ENCODE measurements around the gene ADAMTS19. TPM values are rescaled to one million over a fixed set of nuclear protein-coding genes. Genes with fewer than 3 reads are reported as not detected.

ADAMTS19 gene
- polyA plus RNA-seq, 3 donors: not detected

DNA sequence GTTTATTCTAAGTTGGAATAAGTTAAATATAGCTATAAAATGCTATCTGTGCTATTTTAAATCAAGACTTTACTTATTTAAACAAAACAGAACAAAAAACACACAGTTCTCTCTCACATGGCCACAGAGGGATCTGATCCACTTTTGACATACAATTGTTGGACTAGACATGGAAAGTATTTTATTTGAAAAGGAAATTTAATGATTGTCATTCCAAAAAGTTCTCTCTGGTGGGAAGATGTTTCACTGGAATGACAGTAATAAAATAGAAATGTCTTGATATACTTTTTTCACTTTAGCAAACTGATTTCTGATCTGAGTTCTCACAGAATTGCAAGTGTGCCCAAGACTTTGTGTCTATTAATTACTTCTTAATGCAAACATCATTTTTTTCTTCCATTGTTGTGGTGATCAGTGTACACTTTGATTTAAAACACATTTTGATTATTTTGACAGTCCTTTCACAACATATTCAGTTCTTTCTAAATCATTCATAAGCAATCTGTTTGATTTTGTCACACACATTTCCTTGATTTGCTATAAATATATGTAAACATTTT, 257.7 kb downstream of the ADAMTS19 start:
- Mint-ChIP-seq H3K27ac (no peak overlapping the region), H3K27me3 (ENCODE audit: low read depth in 3 of 3) (no peaks in the 10 kb centered on the region), H3K4me1 (no peaks in the 10 kb centered on the region), H3K36me3 (no peaks in the 10 kb centered on the region), H3K9me3 (peaks cover 0 to 8% (median 2%) of the 10 kb centered on the region in 7 donors), H3K4me3 (no peak overlapping the region)
- H3K9ac ChIP-seq (ENCODE audit: insufficient read depth, low read length, poor library complexity, severe bottlenecking): no peak overlapping the region
- H3K4me1 ChIP-seq (ENCODE audit: control insufficient read depth in 1 of 2, insufficient read depth in 2 of 2, low read length in 2 of 2): no peaks in the 10 kb centered on the region
- no peaks in the 10 kb centered on the region for H3K36me3 ChIP-seq (replicated peaks in 1 of 2; ENCODE audit: control insufficient read depth in 1 of 2, insufficient read depth in 2 of 2, low read length in 2 of 2)
- no peak overlapping the region for H2AFZ ChIP-seq (ENCODE audit: insufficient read depth, low read depth, low read length, poor library complexity, severe bottlenecking)
- H3K4me2 ChIP-seq (replicated peaks; ENCODE audit: extremely low read depth, low read length, poor library complexity, severe bottlenecking): no peak overlapping the region
- intact Hi-C loops (cut with micrococcal nuclease): no loop called here
- no peak for DNase-seq
- H3K79me2 ChIP-seq (ENCODE audit: insufficient read depth, low read length): no peaks in the 10 kb centered on the region
- TF ChIP-seq, protein P1, sequence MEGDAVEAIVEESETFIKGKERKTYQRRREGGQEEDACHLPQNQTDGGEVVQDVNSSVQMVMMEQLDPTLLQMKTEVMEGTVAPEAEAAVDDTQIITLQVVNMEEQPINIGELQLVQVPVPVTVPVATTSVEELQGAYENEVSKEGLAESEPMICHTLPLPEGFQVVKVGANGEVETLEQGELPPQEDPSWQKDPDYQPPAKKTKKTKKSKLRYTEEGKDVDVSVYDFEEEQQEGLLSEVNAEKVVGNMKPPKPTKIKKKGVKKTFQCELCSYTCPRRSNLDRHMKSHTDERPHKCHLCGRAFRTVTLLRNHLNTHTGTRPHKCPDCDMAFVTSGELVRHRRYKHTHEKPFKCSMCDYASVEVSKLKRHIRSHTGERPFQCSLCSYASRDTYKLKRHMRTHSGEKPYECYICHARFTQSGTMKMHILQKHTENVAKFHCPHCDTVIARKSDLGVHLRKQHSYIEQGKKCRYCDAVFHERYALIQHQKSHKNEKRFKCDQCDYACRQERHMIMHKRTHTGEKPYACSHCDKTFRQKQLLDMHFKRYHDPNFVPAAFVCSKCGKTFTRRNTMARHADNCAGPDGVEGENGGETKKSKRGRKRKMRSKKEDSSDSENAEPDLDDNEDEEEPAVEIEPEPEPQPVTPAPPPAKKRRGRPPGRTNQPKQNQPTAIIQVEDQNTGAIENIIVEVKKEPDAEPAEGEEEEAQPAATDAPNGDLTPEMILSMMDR (IDR thresholded peaks at IDR 0.05): no peak
- H3K4me3 ChIP-seq (replicated peaks in 1 of 3; ENCODE audit: low read depth in 2 of 3, low read length in 3 of 3): no peak overlapping the region
- no peaks in the 10 kb centered on the region for H3K27me3 ChIP-seq (ENCODE audit: control insufficient read depth in 2 of 2, insufficient read depth in 2 of 2, low read length in 2 of 2)
- H3K27ac ChIP-seq (ENCODE audit: low read depth in 1 of 2, low read length in 2 of 2): no peak overlapping the region
- H4K20me1 ChIP-seq (ENCODE audit: insufficient read depth, low read length): no peaks in the 10 kb centered on the region
- H3K9me3 ChIP-seq (replicated peaks in 1 of 2; ENCODE audit: control insufficient read depth in 1 of 2, insufficient read depth in 1 of 2, low read length in 2 of 2): no peaks in the 10 kb centered on the region

DNA sequence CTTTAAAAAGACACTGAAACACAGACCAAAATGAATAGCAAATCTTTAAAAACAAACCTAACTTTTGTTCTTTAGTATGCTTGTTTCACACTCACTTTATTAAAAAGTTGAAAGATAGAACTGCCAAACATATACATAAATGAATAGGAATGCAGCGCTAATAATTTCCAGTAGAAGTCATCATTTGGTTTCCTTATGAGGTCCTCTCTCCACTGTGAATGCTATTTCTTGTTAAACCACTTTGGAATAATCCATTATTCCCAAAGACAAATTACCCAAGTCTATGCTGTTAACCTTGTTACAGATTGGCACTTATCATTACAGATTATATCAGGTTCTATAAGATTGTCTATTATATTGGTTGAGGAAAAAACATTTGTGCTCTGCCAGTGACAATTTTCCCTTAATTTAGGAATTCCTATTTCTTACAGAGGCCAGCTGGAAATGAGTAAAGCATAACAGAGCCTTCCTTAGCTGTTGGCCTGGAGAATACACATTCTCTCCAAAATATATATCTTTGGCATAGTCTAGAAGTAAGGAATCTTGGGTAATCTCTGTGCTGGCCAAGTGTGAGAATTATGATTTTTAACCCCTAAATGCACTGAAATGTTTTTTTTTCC, 258.5 kb downstream of the ADAMTS19 start:
- TF ChIP-seq, protein P1 (IDR thresholded peaks at IDR 0.05): no peak
- Histone ChIP-seq H2AFZ (ENCODE audit: insufficient read depth, low read depth, low read length, poor library complexity, severe bottlenecking) (no peak overlapping the region), H3K9ac (ENCODE audit: insufficient read depth, low read length, poor library complexity, severe bottlenecking) (no peak overlapping the region), H3K4me1 (ENCODE audit: control insufficient read depth in 1 of 2, insufficient read depth in 2 of 2, low read length in 2 of 2) (no peaks in the 10 kb centered on the region), H3K4me2 (replicated peaks; ENCODE audit: extremely low read depth, low read length, poor library complexity, severe bottlenecking) (no peak overlapping the region), H3K79me2 (ENCODE audit: insufficient read depth, low read length) (no peaks in the 10 kb centered on the region), H3K36me3 (replicated peaks in 1 of 2; ENCODE audit: control insufficient read depth in 1 of 2, insufficient read depth in 2 of 2, low read length in 2 of 2) (no peaks in the 10 kb centered on the region), H3K9me3 (replicated peaks in 1 of 2; ENCODE audit: control insufficient read depth in 1 of 2, insufficient read depth in 1 of 2, low read length in 2 of 2) (no peaks in the 10 kb centered on the region), H3K27me3 (ENCODE audit: control insufficient read depth in 2 of 2, insufficient read depth in 2 of 2, low read length in 2 of 2) (no peaks in the 10 kb centered on the region), H4K20me1 (ENCODE audit: insufficient read depth, low read length) (no peaks in the 10 kb centered on the region), H3K27ac (ENCODE audit: low read depth in 1 of 2, low read length in 2 of 2) (no peak overlapping the region), H3K4me3 (replicated peaks in 1 of 3; ENCODE audit: low read depth in 2 of 3, low read length in 3 of 3) (no peak overlapping the region)
- intact Hi-C loops (cut with micrococcal nuclease): no loop called here
- Mint-ChIP-seq H3K36me3 (no peaks in the 10 kb centered on the region), H3K27ac (no peak overlapping the region), H3K4me1 (no peaks in the 10 kb centered on the region), H3K9me3 (peaks cover 0 to 8% (median 0%) of the 10 kb centered on the region in 7 donors), H3K4me3 (no peak overlapping the region), H3K27me3 (ENCODE audit: low read depth in 3 of 3) (no peaks in the 10 kb centered on the region)
- WGBS (ENCODE audit: insufficient coverage): no CpG with 5 or more reads among the region's 1 CpG
- no peak for DNase-seq

Data from CD14-positive monocyte (primary cell).